ENCODE data around the gene PTPRN2. TPM values are rescaled to one million over a fixed set of nuclear protein-coding genes. Genes with fewer than 3 reads are reported as not detected.
"Not testable (repeated sequence)": the region's sequence is repeated elsewhere in the genome, so short reads cannot be mapped to it uniquely, and the experiment has no call there.

Gene PTPRN2
- total and polyA plus RNA-seq, 2 donors (not counting 3 experiments of a cell fraction or from before 2014, with no cell fraction given): 0.62 to 0.88 TPM

DNA sequence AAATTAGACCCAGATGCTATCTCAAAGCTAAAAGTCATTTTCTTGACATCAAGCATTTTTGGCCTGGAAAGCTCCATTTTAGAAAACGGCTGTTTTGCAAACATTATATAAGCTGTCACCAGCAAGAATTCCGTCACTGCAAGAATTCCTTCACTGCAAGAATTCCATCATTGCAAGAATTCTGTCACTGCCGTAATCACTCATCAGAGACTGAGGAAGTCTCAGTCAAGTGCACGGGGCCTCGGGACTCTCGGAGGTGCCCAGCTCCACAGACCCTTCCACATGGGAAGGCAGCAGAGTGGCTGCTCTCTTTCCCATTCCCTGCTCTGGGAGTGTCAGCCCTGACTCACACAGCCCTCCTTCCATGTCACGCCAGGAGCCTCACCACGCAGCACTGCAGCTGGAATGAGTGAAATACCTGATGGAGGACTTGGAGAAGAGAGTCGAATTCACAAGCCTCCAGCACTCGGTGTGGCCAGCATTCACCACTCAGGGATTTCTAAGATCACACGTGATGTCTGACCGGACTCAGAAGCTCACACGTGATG, 168.3 kb downstream of the PTPRN2 start:
- Histone ChIP-seq H3K36me3 (ENCODE audit: control insufficient read depth in 2 of 2, extremely low read depth in 1 of 2, insufficient read depth in 2 of 2, low read length in 2 of 2) (no peaks in the 10 kb centered on the region), H4K20me1 (replicated peaks; ENCODE audit: control insufficient read depth, extremely low read depth, insufficient read depth, low read length) (no peaks in the 10 kb centered on the region), H2AFZ (ENCODE audit: low read depth, low read length) (no peak overlapping the region), H3K4me2 (ENCODE audit: insufficient read depth, low read length) (no peak overlapping the region), H3K4me3 (replicated peaks in 1 of 3; ENCODE audit: insufficient read depth in 1 of 3, low read depth in 1 of 3, low read length in 3 of 3) (no peak overlapping the region), H3K27ac (ENCODE audit: insufficient read depth, low read depth, low read length) (no peak overlapping the region), H3K9me1 (replicated peaks; ENCODE audit: control insufficient read depth, extremely low read depth, insufficient read depth, low read length) (no peaks in the 10 kb centered on the region), H3K79me2 (ENCODE audit: control insufficient read depth, insufficient read depth, low read length) (no peaks in the 10 kb centered on the region), H3K9me3 (replicated peaks; ENCODE audit: control insufficient read depth, insufficient read depth, low read length) (peaks cover 19% of the 10 kb centered on the region), H3K27me3 (ENCODE audit: control insufficient read depth in 2 of 2, insufficient read depth in 2 of 2, low read length in 2 of 2) (no peaks in the 10 kb centered on the region), H3K9ac (replicated peaks; ENCODE audit: extremely low read depth, insufficient read depth, low read length) (no peak overlapping the region), H3K4me1 (ENCODE audit: control insufficient read depth, extremely low read depth, insufficient read depth, low read length) (no peaks in the 10 kb centered on the region)
- intact Hi-C loops (cut with micrococcal nuclease) (no loop called here), dilution Hi-C loops (cut with MboI; ENCODE audit: extremely low pct_ligation_motif_present, low sequenced_read_pairs) (no loop called here)
- ChIA-PET POLR2A (no interaction called here), CTCF (no interaction called here)
- DNase-seq (ENCODE audit: low read depth, low spot score) (no peak), FAIRE-seq (no peak)
- BruUV-seq (replicated peaks): no TSS peak
- TF ChIP-seq CTCF (IDR thresholded peaks at IDR 0.05; ENCODE audit: extremely low read depth in 1 of 2, insufficient read depth in 1 of 2, low read depth in 1 of 2, low read length in 2 of 2) (no peak), MYC (IDR thresholded peaks at IDR 0.05; ENCODE audit: low read depth, low read length) (no peak), EZH2 (IDR thresholded peaks at IDR 0.05; ENCODE audit: borderline replicate concordance, low read depth, low read length, severe bottlenecking) (no peak), FOS (IDR thresholded peaks at IDR 0.05; ENCODE audit: borderline replicate concordance, insufficient read depth, low read length) (no peak), POLR2AphosphoS5 (IDR thresholded peaks at IDR 0.05; ENCODE audit: insufficient read depth, low read depth, low read length) (no peak), POLR2A (IDR thresholded peaks at IDR 0.05; ENCODE audit: low read depth, low read length) (no peak), GATA2 (IDR thresholded peaks at IDR 0.05; ENCODE audit: insufficient read depth, insufficient read length, low read depth, low read length) (no peak), JUN (IDR thresholded peaks at IDR 0.05; ENCODE audit: borderline replicate concordance, insufficient read depth, insufficient read length, low read depth) (no peak)
- TF ChIP-seq, protein P1, sequence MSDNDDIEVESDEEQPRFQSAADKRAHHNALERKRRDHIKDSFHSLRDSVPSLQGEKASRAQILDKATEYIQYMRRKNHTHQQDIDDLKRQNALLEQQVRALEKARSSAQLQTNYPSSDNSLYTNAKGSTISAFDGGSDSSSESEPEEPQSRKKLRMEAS (IDR thresholded peaks at IDR 0.05; ENCODE audit: insufficient read depth, insufficient read length): no peak

- dilution Hi-C loops (cut with MboI; ENCODE audit: extremely low pct_ligation_motif_present, low sequenced_read_pairs): not testable (repeated sequence)
These were observed 169.2 kb downstream of the PTPRN2 start for GRCh38 chr7:158418395-158418794.

More at GRCh38 chr7:158418395-158418794, 169.2 kb downstream of the PTPRN2 start:
- H4K20me1 ChIP-seq (replicated peaks; ENCODE audit: control insufficient read depth, extremely low read depth, insufficient read depth, low read length); BruUV-seq (replicated peaks); FAIRE-seq; intact Hi-C loops (cut with micrococcal nuclease); DNase-seq (ENCODE audit: low read depth, low spot score); H3K36me3 ChIP-seq (ENCODE audit: control insufficient read depth in 2 of 2, extremely low read depth in 1 of 2, insufficient read depth in 2 of 2, low read length in 2 of 2); H3K4me2 ChIP-seq (ENCODE audit: insufficient read depth, low read length); CTCF ChIA-PET; H3K4me3 ChIP-seq (replicated peaks in 1 of 3; ENCODE audit: insufficient read depth in 1 of 3, low read depth in 1 of 3, low read length in 3 of 3); POLR2A ChIA-PET; H3K79me2 ChIP-seq (ENCODE audit: control insufficient read depth, insufficient read depth, low read length); H3K27ac ChIP-seq (ENCODE audit: insufficient read depth, low read depth, low read length); H3K27me3 ChIP-seq (ENCODE audit: control insufficient read depth in 2 of 2, insufficient read depth in 2 of 2, low read length in 2 of 2); H3K9ac ChIP-seq (replicated peaks; ENCODE audit: extremely low read depth, insufficient read depth, low read length); H3K9me1 ChIP-seq (replicated peaks; ENCODE audit: control insufficient read depth, extremely low read depth, insufficient read depth, low read length); H2AFZ ChIP-seq (ENCODE audit: low read depth, low read length); H3K4me1 ChIP-seq (ENCODE audit: control insufficient read depth, extremely low read depth, insufficient read depth, low read length): not testable (repeated sequence)
- H3K9me3 ChIP-seq (replicated peaks; ENCODE audit: control insufficient read depth, insufficient read depth, low read length): peaks cover 21% of the 10 kb centered on the region

Measured in endothelial cell of umbilical vein (primary cell).